ENCODE results near the gene ZFYVE21.

ZFYVE21 gene

DNA sequence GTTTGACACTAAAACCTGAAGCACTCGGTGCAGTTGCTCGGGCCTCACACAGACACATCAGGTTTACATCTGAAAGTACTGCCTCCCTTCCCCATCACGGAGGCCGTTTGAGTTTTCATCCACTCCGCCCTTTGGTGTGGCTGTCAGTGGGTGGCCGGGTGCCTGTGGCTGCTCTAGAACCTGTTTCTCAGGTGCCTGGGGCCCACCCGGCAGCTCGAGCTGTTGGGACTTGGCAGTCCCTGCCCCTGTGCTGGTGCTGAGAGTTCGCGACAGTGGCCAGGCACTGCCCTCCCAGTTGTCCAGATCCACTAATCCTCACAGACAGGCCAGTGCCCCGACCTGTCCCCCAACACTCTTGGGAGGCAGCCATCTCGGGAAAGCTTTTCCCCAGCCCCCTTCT lies 22.7 kb upstream of the ZFYVE21 start:
- no peak for DNase-seq

DNA sequence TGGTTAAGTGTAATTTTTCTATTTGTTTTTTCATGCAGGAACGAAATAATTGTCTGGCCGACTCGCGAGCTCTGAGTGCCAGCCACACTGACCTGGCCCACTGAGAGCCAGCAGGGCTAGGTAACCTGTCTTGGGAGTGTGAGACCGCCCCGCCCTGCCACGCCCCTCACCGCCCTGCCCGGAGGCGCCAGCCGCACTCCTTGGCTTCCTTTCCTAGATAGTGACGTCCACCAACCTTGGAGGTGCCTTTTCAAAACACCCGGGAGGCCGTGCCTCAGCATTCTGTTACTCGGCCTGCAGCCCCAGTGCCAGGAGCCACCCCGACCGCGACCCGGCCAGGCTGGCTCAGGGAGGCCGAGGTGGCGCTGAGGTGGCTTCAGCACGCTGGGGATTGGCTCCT lies 22.1 kb upstream of the ZFYVE21 start:
- no peak for DNase-seq

DNA sequence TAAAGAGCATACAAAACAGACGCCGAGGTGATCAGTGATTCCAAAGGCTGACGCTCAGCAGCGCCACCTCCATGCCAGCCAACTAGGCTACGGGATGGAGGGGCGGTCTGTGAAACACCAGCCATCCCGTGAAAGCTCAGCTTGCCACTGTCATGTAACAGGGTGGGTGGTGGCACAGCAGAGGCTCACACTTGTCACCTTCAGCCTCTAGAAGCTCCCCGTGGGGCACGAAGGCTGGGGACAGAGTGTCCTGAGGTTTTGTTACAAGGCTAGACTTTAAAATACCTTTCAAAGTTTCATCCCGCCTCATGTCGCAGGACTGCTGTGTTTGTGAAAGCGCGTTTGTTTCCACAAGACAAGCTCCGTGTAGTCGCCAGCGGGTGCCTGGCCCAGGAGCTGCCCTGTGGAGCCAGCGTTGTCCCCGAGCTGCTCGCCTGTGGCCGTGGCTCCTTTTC lies 21.0 kb upstream of the ZFYVE21 start:
- no peak for DNase-seq

DNA sequence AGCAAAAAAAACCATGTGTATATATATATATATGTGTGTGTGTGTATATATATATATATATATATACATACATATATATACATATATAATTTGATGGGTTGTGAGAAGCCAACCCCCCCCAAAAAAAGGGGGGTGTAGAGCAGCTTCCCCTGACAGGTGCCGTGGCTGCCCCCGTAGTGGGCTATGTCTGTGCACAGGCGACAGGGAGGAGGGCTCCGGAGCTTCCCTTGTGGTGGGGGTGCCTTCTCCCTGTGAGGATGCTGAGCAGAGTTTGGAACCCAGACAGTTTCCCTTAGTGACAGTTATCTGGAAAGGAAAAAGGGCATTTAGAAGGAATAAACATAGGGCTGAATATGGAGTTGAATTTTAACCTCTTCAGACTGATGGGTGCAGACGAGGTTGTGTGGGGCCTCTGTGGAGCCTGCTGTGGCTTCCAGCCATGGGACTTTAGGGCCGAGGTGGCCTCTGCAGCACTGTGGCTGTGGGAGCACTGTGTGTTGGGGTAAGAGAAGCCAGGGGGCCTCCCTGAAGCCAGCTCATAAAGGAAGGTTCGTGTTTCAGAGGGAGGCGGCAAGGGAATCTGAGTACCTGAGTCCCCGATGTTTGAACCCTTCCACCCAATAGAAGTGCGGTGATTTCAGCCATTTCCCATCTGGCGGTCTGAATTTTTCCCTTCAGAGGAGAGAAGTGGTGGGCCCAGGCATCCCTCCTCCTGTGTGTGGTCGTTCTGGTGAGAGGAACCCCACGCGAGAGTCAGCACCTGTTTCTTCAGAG lies 20.1 kb upstream of the ZFYVE21 start:
- no peak for DNase-seq

DNA sequence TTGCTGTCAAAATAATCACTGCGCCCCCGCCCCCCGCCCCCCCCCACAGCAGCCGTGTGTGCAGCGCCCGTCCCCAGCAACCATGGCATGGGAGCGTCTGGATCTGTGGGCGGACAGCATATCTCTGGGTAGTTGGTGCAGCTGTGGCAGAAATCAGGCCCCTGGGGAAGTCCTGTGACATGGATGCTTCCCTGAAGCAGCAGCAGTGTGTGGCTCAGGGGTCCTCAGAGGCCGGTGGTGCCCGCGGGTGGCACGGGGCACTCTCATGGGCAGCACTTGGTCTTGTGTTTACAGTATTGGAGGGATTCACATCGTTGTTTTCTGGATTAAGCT lies 19.6 kb upstream of the ZFYVE21 start:
- no peak for DNase-seq

DNA sequence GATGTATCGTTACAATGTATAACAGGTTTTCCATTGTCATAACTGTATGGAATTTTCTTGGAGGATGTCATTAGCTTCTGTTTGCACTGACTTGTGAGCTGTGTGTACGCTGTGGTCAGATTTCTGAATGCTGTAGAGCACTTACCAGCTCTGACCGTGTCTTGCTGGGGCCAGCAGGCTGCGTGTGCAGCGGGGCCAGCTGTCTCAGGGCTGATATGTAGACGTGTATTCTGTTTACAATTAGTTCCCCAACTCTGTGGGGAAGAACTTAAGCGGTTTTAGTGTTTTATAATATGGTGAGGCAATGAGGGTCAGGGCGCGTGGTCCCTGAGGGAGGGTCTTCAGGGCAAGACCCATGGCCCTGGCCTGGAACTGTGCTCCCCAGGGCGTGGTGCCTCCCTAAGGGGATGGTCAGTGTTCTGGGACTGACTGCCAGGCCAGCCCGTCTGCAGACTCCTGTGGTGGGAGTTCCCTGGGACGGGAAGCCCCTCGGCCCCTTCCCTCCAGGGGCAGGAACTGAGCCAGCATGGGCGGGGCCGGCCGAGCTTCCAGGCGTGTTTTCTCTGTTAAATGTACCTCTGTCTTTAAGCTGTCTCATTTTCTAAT lies 19.0 kb upstream of the ZFYVE21 start:
- DNase-seq, result peak; percentile 42

DNA sequence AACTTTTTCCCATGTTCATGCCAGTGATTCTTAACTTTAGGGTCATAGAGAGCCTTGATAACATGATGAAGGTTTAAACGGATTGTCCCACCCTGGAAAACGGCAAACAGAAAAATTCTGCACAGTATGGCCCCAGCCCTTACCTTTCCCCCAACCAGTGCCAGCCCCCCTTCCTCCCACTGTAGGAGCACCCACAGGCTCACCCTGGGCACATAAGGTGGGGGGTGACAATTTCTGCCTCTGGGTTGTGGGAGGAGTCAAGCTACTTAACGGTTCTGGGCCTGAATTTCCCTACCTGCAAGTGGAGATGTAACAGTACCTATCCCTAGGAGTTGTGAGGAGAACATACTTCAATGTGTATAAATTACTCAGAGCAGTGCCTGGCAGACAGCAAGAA lies 18.4 kb upstream of the ZFYVE21 start:
- DNase-seq, result no peak

DNA sequence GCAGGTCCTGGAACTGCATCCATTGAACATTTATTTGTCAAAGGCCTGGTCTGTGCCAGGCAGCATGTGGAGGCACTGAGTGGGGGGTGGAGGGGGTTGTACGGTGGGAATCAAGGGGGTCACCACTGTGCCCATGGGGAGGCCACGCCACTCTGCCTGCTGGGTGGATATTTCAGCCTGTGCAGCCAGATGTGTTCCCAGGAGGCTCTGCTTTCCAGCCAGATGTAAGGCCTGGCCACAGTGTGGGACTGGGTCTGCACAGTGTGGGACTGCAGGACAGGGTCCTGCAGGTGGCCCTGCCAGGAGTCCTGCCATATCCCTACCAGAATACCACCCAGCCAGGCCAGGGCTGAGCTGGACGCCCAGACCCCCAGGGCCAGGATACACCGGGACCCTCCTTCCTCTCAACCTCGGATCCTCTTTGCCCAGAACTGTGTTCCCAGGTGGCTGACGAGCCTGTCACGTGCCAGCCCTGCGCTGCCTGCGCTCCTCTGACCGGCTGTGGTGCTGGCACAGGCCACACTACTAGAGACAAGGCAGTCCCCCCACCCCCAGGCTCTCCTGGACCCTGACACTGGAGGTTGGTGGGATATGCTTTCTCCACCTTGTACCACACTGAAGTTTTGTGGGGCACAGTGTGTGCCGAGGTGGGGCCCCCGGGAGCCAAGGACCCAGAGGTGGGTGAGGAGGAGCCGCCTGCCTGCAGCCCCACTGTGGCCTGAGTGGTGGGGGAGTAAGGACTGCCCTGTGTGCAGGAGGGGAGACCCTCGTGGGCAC lies 17.8 kb upstream of the ZFYVE21 start:
- DNase-seq, result no peak

DNA sequence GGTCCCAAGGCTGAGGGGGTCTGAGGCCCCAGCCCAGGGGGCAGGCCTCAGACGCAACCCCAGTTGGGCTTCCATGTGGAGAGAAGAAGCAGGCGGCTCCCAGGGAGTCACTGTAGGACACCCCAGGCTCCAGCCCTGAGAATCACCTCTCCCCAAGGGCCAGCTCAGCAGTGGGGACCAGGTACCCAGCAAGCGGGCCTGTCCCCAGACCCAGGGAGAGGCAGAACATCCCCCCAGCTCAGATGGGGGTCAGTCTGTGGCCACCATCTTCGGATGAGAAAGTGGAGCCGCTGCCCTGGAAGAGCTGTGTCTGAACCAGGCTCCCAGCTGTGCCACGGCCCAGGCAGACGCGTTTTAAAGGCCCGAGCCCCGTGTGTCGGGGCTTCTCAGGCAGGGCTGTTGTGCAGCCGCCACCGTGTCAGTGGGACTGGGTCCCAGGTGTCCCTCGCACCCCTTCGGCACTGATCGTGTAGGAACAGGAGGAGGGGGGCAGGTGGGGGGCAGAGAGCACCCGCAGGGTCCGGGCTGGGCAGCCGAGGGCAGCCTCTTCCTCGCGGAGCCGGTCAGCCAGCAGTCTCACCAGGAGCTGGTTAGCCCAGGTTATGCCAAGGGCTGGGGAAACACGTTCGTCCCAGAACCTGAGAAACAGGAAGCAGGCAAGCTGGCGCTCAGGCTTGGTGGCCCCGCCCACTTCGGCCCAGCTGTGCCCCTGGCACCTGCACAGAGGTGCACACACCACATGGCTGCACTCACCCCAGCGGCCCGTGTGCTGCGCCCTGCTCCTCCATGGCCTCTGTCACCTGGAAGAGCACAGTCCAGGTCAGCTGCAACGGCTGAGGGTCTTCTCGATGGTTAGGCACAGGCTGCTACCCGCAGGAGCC lies 17.0 kb upstream of the ZFYVE21 start:
- DNase-seq, result no peak

DNA sequence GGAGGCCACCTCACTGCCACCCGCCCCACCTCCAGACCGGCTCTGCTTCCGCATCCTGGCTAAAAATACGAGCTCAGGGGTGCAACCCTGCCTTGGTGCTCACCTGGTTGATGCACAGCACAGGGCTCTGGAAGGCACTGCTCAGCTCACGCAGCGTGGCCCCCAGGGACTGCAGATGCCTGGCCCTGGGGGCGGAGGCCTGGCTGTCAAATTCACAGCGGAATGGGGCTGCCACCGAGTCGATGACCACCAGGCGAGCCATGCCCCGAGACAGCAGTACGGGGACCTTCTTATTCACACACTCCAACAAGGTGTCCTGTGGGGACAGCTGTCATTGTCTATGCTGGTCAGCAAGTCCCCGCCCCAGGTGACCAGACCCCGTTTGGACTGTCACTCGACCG lies 16.3 kb upstream of the ZFYVE21 start:
- DNase-seq, result no peak

DNA sequence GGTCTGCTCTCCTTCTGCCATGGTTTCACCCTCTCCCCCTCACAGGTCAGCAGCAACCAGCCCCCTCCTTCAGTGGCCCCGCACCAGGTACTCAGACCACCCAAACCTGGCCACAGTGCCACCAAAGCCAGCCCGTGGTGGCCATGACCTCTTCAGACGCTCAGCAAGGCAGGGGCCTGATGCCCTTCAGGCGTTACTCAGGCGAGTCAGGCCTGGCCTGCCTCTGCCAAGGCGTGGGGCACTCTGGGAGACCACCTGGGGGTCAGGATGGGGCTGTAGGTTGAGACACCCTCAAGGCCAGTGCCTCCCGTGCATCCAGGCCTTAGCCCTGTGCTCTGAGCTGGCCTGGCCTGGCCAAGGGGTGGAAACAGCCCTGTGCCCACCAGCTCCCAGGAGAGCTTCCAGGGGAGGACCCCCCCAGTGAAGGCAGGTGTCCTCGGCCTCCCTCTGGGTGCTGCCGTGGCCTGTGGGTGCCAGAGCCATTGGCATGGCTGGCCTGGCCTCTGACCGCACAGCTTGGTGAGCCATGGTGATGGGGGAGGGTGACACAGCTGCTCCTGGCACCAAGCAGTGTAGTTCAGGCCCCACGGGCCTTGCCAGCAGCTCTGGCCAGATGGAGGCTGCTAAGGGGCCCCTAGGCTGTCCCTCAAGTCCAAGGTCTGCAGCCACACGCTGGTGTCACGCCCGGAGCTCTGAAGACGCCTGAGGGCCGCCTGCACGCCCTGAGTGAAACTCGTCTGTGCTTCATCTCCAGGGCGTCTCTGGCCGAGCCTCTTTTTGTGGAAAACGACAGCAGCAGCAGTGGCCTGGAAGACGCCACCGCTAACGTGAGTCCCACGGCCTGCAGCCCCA lies 15.5 kb upstream of the ZFYVE21 start:
- no peak for DNase-seq

DNA sequence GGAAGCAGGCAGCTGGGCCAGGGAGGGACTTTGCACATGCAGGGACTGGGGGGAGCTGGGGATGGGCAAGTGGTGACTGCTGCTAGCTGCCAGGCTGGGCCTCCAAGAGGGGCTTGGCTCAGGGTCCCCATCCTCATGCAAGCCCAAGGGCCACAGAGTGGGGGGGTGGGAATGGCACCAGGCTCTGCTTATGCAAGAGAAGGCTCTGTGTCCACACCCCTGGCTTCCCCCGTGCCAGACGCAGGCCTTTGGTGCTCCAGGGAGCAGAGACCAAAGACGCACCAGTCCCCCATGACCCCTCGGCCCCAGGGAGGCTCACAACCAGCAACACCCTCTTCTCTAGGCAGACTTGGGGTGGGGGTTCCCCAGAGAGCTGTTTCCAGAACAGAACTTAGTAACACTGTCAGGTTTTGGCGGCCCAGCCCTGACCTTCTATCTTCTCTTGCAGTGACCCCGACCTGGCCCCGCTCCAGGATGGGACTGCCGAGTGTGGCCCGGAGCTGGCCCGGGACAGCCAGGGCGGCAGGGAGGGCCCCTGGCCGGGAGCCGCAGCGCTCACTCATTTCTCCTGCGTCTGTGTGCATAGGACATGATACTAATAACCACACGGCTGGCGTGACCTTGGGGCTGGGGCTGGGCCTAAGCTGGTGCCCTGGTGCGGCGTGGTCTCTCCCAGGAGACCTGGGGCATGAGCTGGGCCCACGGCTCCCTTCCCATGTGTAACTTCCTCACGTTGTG lies 14.7 kb upstream of the ZFYVE21 start:
- no peak for DNase-seq

DNA sequence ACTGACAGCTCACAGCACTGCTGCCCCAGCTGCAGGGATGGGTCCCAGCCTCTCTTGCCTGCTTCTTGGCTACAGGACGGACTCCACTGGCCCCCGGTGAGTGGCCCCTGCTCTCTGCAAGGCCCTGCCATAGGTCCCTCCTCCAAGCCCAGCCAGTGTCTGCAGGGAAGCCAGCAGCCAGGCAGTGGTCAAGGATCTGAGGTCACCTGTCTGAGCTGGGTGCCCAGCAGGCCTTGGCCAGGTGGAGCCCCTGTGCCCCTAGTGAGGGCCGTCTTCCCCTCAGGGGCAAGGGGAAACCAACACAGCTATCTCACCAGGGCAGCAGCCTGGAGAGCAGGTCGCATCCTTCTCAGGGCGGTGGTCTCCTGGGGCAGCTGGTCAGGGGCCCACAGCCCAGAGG lies 13.5 kb upstream of the ZFYVE21 start:
- no peak for DNase-seq

DNA sequence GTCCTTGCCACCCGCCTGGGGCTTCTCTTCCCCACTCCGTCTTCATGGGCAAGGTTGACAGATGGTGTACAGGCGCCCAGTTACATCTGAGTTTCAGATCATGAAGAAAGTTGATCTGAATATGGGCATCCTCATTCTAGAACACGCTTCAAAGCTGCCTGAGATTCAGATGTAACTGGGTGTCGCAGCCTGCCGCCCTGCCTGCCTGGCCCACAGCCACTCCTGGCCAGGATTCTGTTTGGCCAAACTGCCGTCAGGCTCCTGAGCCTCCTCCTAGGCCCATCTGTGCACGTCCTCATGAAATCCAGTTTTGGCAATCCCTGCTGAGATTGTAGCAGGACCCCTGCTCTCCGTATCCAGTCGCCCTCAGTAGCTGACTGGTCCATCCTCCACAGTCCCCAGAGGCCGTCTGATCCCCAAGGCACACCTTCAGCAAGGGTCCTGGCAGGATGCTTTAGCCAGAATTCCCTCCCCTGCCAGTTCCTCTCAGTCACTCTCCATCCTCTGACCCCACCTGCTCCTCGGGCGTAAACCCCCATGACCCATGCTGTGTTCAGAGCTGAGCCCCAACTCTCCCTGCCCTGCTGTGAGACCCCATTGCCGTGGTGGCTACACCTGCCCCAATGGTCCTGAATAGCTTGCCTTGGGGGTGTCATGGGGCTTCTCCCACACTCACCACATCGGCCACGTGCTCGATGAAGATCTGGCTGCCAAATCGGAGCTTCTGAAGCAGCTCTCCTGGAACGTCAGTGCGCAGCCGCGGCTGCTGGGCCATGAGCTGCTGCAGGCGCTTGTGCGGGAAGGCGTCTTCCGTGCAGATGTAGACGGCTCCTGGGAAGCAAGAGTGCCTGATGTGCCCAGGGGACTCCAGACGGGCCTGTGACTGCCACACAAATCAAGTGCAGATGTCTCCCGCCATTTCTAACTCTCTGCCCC lies 12.8 kb upstream of the ZFYVE21 start:
- no peak for DNase-seq

DNA sequence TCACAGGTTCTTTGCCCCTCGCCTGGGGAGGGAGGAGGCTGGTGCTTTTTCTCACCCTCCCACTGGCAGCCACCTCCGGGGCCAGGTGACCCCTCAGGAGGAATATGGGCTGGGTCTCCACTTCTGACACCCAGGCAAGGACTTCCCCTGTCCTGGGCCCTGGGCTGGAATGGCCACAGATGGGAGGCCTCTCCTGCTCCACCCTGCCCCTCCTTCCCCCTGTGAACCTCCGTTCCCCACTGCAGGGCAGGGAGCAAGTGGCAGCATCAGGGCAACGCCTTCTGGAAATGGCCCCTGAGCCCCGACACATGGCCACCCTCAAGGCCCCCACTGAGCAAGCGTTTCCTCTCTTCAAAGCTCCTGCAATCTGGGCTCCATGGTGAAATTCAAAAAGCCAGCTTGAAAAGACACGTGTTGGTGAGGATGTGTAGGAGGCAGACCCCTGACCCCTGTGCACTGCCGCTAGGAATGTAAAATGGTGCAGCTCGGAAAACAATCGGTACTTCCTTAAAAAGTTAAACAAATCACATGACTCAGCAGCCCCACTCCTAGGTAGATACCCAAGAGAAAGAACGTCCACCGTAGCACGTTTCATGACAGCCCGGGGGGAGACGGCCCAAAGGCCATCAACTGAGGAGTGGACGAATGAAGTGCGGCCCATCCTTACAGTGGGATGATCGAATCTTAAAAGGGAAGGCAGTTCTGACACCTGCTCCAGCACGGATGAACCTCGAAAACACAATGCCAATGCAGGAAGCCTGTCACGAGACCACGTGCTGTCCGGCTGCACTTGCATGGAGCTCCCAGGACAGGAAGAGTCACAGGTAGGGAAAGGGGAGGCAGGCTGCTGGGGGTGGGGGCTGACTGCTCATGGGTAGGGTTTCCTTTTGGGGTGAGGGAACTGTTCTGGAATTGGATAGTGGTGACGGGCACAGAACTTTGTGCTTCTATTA lies 11.9 kb upstream of the ZFYVE21 start:
- no peak for DNase-seq

DNA sequence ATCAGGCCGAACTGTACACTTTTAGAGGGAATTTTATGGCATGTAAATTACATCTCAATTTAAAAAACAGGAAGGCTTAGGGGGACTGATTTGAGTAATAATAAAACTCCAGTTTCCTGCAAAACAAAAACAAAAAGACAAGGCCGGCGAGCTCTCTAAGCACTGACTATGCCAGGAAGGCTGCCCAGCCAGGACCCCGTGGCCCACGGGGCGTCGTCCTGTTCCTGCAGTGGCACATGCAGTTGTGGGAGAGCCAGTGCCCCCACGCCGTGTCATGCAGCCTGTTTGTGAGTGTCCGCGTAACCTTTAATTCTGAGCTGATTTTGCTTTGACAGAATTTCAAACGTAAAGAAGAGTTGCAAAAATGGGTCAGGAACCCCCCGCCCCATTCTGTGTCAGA lies 10.9 kb upstream of the ZFYVE21 start:
- DNase-seq, result no peak

DNA sequence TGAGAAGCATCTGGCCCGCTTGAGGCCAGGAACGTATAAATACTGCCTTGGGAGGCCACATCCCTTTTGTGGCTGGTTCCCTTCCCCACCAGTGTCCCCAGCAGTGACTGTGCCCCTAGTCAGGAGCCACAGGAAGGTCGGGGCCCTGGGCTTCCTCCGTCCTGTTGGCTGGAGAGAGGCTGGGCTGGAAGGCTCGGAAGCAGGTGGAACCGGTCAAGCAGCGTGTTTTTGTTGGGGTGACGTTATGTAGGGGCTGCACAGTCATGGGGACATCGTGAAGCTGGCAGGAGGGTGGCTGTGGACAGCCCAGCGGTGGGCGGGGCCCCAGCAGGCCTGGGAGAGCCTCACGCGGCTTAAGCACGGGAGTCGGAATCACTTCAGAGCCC lies 10.5 kb upstream of the ZFYVE21 start:
- DNase-seq, result no peak

DNA sequence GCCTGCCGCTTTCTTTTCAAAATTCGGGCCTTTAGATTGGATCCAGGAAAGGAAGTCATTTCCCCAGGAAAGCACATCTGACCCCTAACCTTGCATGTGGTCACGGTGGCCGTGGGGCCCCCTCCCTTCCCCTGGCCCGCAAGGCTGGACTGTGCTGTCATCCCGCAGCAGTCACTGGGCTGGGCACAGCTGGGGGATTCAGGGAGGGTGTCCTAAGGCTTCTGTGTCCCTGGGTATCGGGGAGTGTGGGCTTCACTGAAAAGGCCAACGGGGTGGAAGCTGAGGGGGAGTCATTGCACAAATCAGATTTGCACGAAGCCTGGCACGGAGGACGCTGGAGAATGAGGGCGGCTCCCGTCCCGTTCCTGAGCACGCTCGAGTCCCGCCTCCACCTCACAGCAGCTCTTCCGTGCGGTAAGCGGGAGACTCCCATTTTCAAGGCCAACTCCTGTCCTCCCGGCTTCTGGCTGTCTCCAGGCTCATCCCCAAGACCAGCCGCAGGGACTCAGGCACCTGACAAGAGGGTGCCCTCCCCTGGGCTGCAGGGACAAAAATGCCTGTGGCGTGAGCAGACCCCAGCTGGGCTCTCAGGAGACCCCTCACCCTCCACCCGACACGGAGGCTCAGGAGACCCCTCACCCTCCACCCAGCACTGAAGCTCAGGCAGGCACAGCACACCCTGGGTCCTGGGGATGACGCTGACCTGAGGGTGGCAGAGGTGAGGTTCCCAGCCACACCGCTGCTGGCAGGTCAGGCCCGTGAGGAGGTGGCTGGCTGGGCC lies 9.9 kb upstream of the ZFYVE21 start:
- DNase-seq, result no peak
